SH-SY5Y (cell line): ENCODE measurements around the gene OR6S1.

ENCODE experiments used
- GATA2 ChIP-seq: IDR thresholded peaks from 2 replicates; pipeline ENCODE4 v1.6.1; 2011; ENCODE audit warnings: mild to moderate bottlenecking, low read depth, low read length
- GATA3 ChIP-seq: IDR thresholded peaks from 2 replicates; pipeline ENCODE4 v1.6.1; 2011; ENCODE audit warnings: low read depth, mild to moderate bottlenecking, low read length, moderate library complexity

GRCh38 chr14:20642182-20642581 lies 691 bp upstream of the OR6S1 start:
- TF ChIP-seq GATA3 (no peak), GATA2 (no peak)
